K562 (cell line): ENCODE data around the gene FUBP3. TPM values are rescaled to one million over a fixed set of nuclear protein-coding genes. Genes with fewer than 3 reads are reported as not detected.
A peak's percentile ranks its signal among the peaks of the same experiment; 100 is the strongest.

ENCODE experiments used
- BCL6 ChIP-seq: fragments of 250-450 bp; sonication (Bioruptor Pico); IDR thresholded peaks from 2 replicates; pipeline ENCODE4 v1.4.0; 2020
- BRCA1 ChIP-seq, 2 experiments: fragments of 450-650 bp in 1 of 2; sonication (generic) in 1 of 2; formaldehyde crosslinking in 1 of 2; IDR thresholded peaks; 2 replicates each; pipeline versions ENCODE4 v1.5.0 to v1.6.1; 2017 to 2020; ENCODE audit warnings: mild to moderate bottlenecking in 1 of 2, missing genetic modification reagents in 1 of 2
- CBX2 ChIP-seq: fragments of 200-600 bp; sonication (generic); IDR thresholded peaks from one replicate; pipeline ENCODE4 v1.6.1; 2012; ENCODE audit warnings: mild to moderate bottlenecking, low read length, inconsistent platforms; ENCODE audit not compliant: insufficient read depth, poor library complexity, severe bottlenecking
- DACH1 ChIP-seq: fragments of 450-650 bp; IDR thresholded peaks from 2 replicates; pipeline ENCODE4 v1.6.1; 2018; ENCODE audit not compliant: partially characterized antibody
- FOS ChIP-seq: IDR thresholded peaks from 3 replicates; pipeline ENCODE4 v1.6.1; 2011; ENCODE audit not compliant: insufficient read length; ENCODE audit errors: extremely low read depth
- IRF2 ChIP-seq: sonication (generic); formaldehyde crosslinking; IDR thresholded peaks from 2 replicates; pipeline ENCODE4 v1.8.1; 2022; ENCODE audit warnings: mild to moderate bottlenecking, missing genetic modification reagents
- NFATC3 ChIP-seq: fragments of 450-650 bp; IDR thresholded peaks from 2 replicates; pipeline ENCODE4 v1.6.1; 2017; ENCODE audit warnings: mild to moderate bottlenecking
- NFRKB ChIP-seq: fragments of 450-650 bp; IDR thresholded peaks from 2 replicates; pipeline ENCODE4 v1.6.1; 2016; ENCODE audit warnings: low read depth
- PHF20 ChIP-seq: fragments of 450-650 bp; IDR thresholded peaks from 2 replicates; pipeline ENCODE4 v1.6.1; 2018; ENCODE audit not compliant: partially characterized antibody
- RBM34 ChIP-seq: fragments of 200-400 bp; formaldehyde crosslinking; IDR thresholded peaks from 2 replicates; pipeline ENCODE4 v1.6.1; 2018; ENCODE audit warnings: low read length, borderline replicate concordance; ENCODE audit not compliant: insufficient read depth
- RHOXF2B ChIP-seq: fragments of 250-450 bp; sonication (Bioruptor Pico); conservative IDR thresholded peaks from 2 replicates; pipeline ENCODE4 v1.5.1; 2021
- SIX5 ChIP-seq, 2 experiments: IDR thresholded peaks; 2 replicates each; pipeline ENCODE4 v1.6.1; 2011; ENCODE audit warnings: low read length in 2 of 2, borderline replicate concordance in 1 of 2, low read depth in 1 of 2, mild to moderate bottlenecking in 1 of 2, moderate library complexity in 1 of 2; ENCODE audit not compliant: insufficient read depth in 1 of 2
- SRSF3 ChIP-seq: fragments of 200-400 bp; formaldehyde crosslinking; IDR thresholded peaks from 2 replicates; pipeline ENCODE4 v1.6.1; 2016; ENCODE audit warnings: mild to moderate bottlenecking, low read length, moderate library complexity; ENCODE audit not compliant: insufficient read depth
- TAF7 ChIP-seq: fragments of 450-650 bp; IDR thresholded peaks from 2 replicates; pipeline ENCODE4 v1.6.1; 2016; ENCODE audit warnings: missing genetic modification characterization, missing compliant biosample characterization
- ZNF197 ChIP-seq: fragments of 200-800 bp; sonication (Bioruptor generic); IDR thresholded peaks from 2 replicates; pipeline ENCODE4 v1.6.1; 2016; ENCODE audit warnings: low read depth, missing genetic modification characterization, missing compliant biosample characterization
- ZNF354B ChIP-seq: fragments of 250-450 bp; sonication (Bioruptor Pico); IDR thresholded peaks from 2 replicates; pipeline ENCODE4 v1.4.0; 2020
- ZNF586 ChIP-seq: fragments of 450-650 bp; formaldehyde crosslinking; conservative IDR thresholded peaks from 2 replicates; pipeline ENCODE4 v1.4.0; 2020; ENCODE audit warnings: mild to moderate bottlenecking, moderate library complexity
- ZZZ3 ChIP-seq: fragments of 450-650 bp; IDR thresholded peaks from 2 replicates; pipeline ENCODE4 v1.6.1; 2016; ENCODE audit warnings: antibody characterized with exemption, mild to moderate bottlenecking, moderate library complexity
- polyA plus RNA-seq, 8 experiments: library from polyadenylated mRNA; depleted of rRNA in 4 of 8; stranded (reverse) in 5 of 8; unstranded in 3 of 8; fragments of >200 nt; fragmentation: Nextera tagmentation in 2 of 8; fragmentation: Illumina TruSeq in 1 of 8; extraction: Ambion mirVana in 2 of 8; extraction: Trizol in 1 of 8; gene quantifications; 2 replicates each; pipeline versions ENCODE4 v1.2.1 to v1.2.3, GENCODE V29; 2011 to 2014; ENCODE audit warnings: inconsistent platforms in 1 of 8, missing spikeins in 1 of 8
- total RNA-seq, 7 experiments: library from RNA; depleted of rRNA in 6 of 7; stranded (reverse); fragments of >200 nt in 6 of 7; fragmentation: Illumina TruSeq in 2 of 7; extraction: Trizol in 2 of 7; gene quantifications; 2 replicates each; pipeline versions ENCODE4 v1.2.1 to v1.2.3, GENCODE V29; 2011 to 2021; ENCODE audit warnings: low replicate concordance in 1 of 7
- TF ChIP-seq, protein P1 (sequence below): fragments of 250-450 bp; sonication (Bioruptor Pico); IDR thresholded peaks from 2 replicates; pipeline ENCODE4 v1.5.0; 2020; ENCODE audit warnings: mild to moderate bottlenecking, borderline replicate concordance
- TF ChIP-seq, protein P2 (sequence below): fragments of 250-450 bp; sonication (Bioruptor Pico); IDR thresholded peaks from 2 replicates; pipeline ENCODE4 v1.8.0; 2022; ENCODE audit warnings: moderate library complexity, mild to moderate bottlenecking, inconsistent platforms
- TF ChIP-seq, protein P3 (sequence below): sonication (generic); formaldehyde crosslinking; IDR thresholded peaks from 2 replicates; pipeline ENCODE4 v1.8.0; 2022; ENCODE audit warnings: mild to moderate bottlenecking, low read depth, missing genetic modification reagents
- TF ChIP-seq, protein P4 (sequence below): fragments of 450-650 bp; IDR thresholded peaks from 2 replicates; pipeline ENCODE4 v1.6.1; 2014; ENCODE audit warnings: low read depth, mild to moderate bottlenecking, moderate library complexity, borderline replicate concordance

FUBP3 gene
- total and polyA plus RNA-seq, 9 of the 15 experiments (the other 6 are each of a cell fraction or from before 2014, with no cell fraction given): 3.0 to 64.0 (median 48.1) TPM

DNA sequence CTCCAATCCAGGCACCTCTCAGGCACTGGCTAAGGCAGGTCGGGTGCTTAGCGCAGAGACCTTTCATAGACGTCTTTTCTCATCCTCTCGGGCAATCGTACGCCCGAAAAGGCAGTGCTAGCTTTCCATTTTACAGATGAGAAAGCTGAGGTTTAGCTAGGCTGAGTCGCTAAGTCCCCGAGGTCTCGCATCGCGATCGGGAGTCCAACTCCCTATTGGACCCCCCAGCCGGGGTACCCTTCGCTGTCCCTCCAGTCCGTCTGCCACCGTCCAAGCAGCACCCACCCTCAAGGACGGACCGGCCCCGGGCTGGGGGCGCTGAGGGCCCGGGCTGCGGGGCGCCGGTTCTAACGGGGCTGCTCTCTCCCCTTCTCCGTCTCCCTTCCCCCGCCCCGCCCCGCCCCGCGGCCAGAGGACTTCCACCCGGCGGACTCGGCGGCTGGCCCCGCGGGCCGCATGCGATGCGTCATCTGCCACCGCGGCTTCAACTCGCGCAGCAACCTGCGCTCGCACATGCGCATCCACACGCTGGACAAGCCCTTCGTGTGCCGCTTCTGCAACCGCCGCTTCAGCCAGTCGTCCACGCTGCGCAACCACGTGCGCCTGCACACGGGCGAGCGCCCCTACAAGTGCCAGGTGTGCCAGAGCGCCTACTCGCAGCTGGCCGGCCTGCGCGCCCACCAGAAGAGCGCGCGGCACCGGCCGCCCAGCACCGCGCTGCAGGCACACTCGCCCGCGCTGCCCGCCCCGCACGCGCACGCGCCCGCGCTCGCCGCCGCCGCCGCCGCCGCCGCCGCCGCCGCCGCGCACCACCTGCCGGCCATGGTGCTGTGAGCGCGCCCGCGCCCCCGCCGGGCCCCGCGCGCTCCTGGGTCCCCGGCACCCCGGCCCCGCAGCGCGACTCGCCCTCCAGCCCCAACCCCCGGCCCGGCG lies 101.7 kb downstream of the FUBP3 start (continued):
- TF ChIP-seq, protein P1, sequence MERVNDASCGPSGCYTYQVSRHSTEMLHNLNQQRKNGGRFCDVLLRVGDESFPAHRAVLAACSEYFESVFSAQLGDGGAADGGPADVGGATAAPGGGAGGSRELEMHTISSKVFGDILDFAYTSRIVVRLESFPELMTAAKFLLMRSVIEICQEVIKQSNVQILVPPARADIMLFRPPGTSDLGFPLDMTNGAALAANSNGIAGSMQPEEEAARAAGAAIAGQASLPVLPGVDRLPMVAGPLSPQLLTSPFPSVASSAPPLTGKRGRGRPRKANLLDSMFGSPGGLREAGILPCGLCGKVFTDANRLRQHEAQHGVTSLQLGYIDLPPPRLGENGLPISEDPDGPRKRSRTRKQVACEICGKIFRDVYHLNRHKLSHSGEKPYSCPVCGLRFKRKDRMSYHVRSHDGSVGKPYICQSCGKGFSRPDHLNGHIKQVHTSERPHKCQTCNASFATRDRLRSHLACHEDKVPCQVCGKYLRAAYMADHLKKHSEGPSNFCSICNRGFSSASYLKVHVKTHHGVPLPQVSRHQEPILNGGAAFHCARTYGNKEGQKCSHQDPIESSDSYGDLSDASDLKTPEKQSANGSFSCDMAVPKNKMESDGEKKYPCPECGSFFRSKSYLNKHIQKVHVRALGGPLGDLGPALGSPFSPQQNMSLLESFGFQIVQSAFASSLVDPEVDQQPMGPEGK (CRISPR knock-in tag): no peak
- no peak for TF ChIP-seq ZNF586 (CRISPR knock-in tag)
- 0 out of 2 replicates have a peak, but pooled peaks have one; percentile 64 for TF ChIP-seq ZNF197 (CRISPR knock-in tag)
- no peak for TF ChIP-seq BCL6
- TF ChIP-seq FOS: no peak
- TF ChIP-seq NFATC3: no peak
- TF ChIP-seq ZZZ3: no peak
- TF ChIP-seq TAF7 (tag): no peak
- no peak for TF ChIP-seq ZNF354B (CRISPR knock-in tag)
- no peak for TF ChIP-seq RBM34
- TF ChIP-seq RHOXF2B (CRISPR knock-in tag): no peak
- TF ChIP-seq NFRKB: no peak
- no peak for TF ChIP-seq PHF20
- TF ChIP-seq, protein P2, sequence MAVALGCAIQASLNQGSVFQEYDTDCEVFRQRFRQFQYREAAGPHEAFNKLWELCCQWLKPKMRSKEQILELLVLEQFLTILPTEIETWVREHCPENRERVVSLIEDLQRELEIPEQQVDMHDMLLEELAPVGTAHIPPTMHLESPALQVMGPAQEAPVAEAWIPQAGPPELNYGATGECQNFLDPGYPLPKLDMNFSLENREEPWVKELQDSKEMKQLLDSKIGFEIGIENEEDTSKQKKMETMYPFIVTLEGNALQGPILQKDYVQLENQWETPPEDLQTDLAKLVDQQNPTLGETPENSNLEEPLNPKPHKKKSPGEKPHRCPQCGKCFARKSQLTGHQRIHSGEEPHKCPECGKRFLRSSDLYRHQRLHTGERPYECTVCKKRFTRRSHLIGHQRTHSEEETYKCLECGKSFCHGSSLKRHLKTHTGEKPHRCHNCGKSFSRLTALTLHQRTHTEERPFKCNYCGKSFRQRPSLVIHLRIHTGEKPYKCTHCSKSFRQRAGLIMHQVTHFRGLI (CRISPR knock-in tag): no peak
- TF ChIP-seq, protein P3, sequence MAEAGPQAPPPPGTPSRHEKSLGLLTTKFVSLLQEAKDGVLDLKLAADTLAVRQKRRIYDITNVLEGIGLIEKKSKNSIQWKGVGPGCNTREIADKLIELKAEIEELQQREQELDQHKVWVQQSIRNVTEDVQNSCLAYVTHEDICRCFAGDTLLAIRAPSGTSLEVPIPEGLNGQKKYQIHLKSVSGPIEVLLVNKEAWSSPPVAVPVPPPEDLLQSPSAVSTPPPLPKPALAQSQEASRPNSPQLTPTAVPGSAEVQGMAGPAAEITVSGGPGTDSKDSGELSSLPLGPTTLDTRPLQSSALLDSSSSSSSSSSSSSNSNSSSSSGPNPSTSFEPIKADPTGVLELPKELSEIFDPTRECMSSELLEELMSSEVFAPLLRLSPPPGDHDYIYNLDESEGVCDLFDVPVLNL (CRISPR knock-in tag): no peak
- TF ChIP-seq, protein P4, sequence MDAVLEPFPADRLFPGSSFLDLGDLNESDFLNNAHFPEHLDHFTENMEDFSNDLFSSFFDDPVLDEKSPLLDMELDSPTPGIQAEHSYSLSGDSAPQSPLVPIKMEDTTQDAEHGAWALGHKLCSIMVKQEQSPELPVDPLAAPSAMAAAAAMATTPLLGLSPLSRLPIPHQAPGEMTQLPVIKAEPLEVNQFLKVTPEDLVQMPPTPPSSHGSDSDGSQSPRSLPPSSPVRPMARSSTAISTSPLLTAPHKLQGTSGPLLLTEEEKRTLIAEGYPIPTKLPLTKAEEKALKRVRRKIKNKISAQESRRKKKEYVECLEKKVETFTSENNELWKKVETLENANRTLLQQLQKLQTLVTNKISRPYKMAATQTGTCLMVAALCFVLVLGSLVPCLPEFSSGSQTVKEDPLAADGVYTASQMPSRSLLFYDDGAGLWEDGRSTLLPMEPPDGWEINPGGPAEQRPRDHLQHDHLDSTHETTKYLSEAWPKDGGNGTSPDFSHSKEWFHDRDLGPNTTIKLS: no peak
- TF ChIP-seq SRSF3: no peak
- no peak for TF ChIP-seq BRCA1 (IDR thresholded peaks at IDR 0.05)
- TF ChIP-seq BRCA1 (CRISPR knock-in tag; IDR thresholded peaks at IDR 0.05): no peak
- TF ChIP-seq CBX2: no peak
- no peak for TF ChIP-seq SIX5 (IDR thresholded peaks at IDR 0.05; ENCODE audit: borderline replicate concordance in 1 of 2, insufficient read depth in 1 of 2, low read depth in 1 of 2, low read length in 2 of 2)
- TF ChIP-seq DACH1: no peak
- no peak for TF ChIP-seq IRF2 (CRISPR knock-in tag)
